ENCODE measurements around the gene TSSK6. TPM values are rescaled to one million over a fixed set of nuclear protein-coding genes. Genes with fewer than 3 reads are reported as not detected.
A peak's percentile ranks its signal among the peaks of the same experiment; 100 is the strongest.

Gene TSSK6
- total and polyA plus RNA-seq, 2 experiments from 2014 or later = 0.60 to 11.9 TPM

DNA sequence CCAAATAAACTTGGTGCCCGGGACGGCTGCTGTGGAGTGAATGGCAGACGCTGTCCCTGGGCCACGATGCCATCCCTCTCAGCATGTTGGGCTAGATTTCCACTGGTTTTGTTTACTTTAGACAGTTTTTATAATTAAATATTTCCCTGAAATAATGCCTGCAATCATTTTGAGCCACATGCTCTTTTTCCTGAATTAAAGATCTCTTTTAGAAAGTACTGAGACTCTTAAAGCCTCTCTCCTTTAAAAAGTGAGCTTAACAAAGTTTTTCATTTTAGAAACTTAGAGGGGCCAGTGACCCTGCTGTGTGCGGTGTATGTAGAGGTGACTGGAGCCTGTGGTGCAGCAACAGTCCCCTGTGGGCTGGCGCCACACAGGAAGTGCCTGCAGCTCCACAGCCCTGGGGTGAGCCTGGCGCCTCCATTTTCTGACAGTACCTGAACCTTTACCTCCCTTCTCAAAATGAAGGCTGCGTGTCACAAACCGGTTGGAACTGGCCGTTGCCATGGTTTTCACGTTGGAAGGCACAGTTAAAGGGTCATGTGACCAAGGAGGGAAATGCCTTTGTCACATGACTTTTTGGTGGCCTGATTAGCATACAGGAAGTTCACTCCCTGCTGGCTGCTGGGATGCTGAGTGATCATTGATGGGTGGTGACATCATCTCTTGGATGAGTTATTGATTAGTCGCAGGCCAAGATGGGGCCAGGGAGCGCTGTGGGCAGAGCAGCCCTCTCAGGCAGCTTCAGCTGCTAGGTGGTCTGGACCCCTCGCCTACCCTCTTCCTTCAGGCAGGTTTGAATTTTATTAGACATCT lies 26.3 kb downstream of the TSSK6 start:
- Histone ChIP-seq H3K4me1 (ENCODE audit: low read depth) (peaks cover 28% of the 10 kb centered on the region), H3K27me3 (no peaks in the 10 kb centered on the region), H3K4me3 (no peak overlapping the region), H3K27ac (peak overlapping the region; percentile 91), H3K9me3 (ENCODE audit: low read depth) (no peaks in the 10 kb centered on the region), H3K36me3 (peaks cover 4% of the 10 kb centered on the region)
- TF ChIP-seq, protein P1, sequence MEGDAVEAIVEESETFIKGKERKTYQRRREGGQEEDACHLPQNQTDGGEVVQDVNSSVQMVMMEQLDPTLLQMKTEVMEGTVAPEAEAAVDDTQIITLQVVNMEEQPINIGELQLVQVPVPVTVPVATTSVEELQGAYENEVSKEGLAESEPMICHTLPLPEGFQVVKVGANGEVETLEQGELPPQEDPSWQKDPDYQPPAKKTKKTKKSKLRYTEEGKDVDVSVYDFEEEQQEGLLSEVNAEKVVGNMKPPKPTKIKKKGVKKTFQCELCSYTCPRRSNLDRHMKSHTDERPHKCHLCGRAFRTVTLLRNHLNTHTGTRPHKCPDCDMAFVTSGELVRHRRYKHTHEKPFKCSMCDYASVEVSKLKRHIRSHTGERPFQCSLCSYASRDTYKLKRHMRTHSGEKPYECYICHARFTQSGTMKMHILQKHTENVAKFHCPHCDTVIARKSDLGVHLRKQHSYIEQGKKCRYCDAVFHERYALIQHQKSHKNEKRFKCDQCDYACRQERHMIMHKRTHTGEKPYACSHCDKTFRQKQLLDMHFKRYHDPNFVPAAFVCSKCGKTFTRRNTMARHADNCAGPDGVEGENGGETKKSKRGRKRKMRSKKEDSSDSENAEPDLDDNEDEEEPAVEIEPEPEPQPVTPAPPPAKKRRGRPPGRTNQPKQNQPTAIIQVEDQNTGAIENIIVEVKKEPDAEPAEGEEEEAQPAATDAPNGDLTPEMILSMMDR (IDR thresholded peaks at IDR 0.05; ENCODE audit: low read depth, low read length) = no peak
- DNase-seq (ENCODE audit: low read depth in 1 of 2, low spot score in 1 of 2) = peak; percentile 33 to 96

DNA sequence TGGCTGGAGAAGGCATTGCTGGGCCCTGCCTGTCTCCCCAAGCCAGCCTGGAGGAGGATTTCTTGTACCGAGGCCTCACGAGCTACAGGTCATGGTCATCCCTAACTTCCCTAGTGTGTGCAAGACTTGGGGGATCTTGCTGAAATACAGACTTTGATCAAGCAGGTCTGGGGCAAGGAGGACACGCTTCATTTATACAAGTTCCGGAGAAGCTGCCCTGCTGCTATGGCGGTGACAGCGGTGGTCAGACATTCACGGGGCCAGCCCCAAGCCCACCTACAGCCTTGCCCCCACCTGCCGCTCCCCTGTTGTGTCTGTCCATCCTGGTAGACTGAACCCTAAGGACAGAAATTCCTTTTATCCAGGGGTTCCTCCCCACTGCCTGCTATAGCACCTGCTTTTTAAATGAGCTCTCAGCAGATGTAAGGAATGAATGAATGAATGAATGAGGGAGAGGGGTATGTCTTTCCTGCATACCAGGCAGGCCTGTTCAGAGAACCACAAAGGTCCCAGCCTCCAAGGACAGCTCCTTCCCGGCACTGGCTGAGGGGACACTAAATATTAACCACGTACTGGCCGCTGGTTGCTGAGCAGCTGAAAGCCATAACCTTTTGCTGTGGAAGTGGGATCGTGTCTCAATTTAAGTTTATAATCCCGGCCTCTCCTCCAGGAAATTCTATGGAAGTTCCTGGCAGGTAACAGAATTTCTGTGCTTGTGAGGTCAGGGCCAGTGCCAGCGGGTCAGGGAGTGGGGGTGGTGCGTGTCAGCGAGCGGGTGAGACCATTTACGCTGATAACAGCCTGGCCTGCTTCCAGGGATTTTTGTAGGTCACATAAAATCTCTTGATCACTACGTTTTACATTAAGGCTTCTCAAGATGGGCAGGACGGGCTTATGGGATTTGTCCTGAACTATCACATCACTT lies 27.1 kb downstream of the TSSK6 start:
- H3K27ac ChIP-seq = peak overlapping the region; percentile 91
- TF ChIP-seq, protein P1 (IDR thresholded peaks at IDR 0.05; ENCODE audit: low read depth, low read length) = no peak
- H3K36me3 ChIP-seq = no peaks in the 10 kb centered on the region
- H3K9me3 ChIP-seq (ENCODE audit: low read depth) = no peaks in the 10 kb centered on the region
- DNase-seq (ENCODE audit: low read depth in 1 of 2, low spot score in 1 of 2) = peak; percentile 42 to 45
- no peak overlapping the region for H3K4me3 ChIP-seq
- H3K4me1 ChIP-seq (ENCODE audit: low read depth) = peaks cover 29% of the 10 kb centered on the region
- H3K27me3 ChIP-seq = no peaks in the 10 kb centered on the region

DNA sequence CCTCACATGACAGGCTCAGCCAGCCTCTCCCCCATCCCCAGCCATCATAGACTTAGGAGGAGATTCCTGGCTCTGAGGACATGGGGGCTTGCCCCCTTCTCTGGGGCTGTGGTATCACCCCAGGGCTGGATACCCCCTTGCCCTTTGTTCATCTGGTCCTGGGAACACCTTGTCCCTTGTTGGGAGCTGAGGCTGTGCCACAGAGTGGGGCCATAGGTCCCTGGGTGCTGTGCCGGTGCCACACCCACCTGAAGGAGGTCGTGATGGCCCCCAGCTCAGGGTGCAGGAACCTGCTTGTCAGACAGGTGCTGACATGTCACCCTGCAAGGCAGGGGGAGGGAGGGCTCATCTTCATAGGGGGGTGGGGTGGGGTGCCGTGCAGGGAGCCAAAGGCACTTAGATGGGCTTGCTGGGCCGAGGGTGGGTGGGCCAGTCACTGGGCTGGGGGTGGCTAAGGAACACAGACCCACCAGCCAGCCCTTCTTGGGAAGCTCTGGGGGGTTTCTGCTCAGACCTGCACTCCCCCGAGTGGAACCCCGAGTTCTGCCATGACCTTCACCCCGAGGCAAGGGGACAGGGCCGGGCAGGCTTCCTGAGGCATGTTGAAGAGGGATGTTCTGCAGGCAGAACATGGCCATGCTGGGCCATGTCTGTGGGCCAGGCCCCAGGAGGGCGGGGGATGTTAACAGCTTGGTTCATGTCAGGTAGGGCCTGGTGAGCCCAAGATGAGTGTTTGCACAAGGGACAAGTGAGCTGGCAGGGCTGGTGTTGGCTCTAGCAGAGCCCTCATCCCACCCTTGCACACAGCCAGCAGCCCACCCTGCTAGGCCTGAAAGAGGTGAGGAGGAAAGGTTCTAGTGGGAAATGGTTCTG lies 28.0 kb downstream of the TSSK6 start:
- H3K27ac ChIP-seq = peak overlapping the region; percentile 91
- DNase-seq (ENCODE audit: low read depth in 1 of 2, low spot score in 1 of 2) = no peak
- no peak overlapping the region for H3K4me3 ChIP-seq
- H3K27me3 ChIP-seq = no peaks in the 10 kb centered on the region
- no peaks in the 10 kb centered on the region for H3K9me3 ChIP-seq (ENCODE audit: low read depth)
- peaks cover 37% of the 10 kb centered on the region for H3K4me1 ChIP-seq (ENCODE audit: low read depth)
- TF ChIP-seq, protein P1 (IDR thresholded peaks at IDR 0.05; ENCODE audit: low read depth, low read length) = no peak
- no peaks in the 10 kb centered on the region for H3K36me3 ChIP-seq

DNA sequence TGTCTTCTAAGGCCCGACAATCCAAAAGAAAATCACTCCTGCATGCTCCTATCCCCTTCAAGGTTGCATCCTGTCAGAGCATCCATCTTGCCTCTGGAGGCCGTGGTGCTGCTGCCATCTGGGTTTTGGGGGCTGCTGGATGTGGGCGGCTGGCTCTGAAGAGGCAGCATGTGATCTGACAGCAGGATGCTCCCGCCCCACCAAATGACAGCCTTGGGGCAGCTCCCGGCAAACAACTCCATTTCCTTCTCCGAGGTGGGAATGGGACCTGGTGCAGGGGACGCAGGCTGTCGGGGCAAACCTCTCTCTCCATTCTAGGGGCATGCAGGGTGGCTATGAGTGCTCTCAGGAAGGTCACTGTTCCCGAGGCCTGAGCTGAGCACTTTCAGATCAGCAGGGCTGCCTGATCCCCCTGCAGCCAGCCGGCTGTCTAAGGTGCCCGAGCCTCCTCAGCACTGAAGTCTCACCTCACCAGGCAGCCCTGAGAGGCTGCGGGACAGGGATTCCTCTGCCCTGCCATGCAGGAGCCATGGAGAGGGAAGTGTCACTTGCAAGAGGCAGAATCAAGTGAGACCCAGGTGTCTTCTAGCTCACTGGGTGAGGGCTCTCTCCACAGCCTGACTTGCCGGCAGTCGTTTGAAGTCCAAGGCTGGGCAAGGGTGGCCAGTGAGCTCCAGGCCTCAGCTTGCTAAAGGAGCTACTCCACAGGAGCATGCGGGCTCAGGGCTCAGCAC lies 28.8 kb downstream of the TSSK6 start:
- Histone ChIP-seq H3K27ac (peak overlapping the region; percentile 91), H3K27me3 (no peaks in the 10 kb centered on the region), H3K36me3 (no peaks in the 10 kb centered on the region), H3K4me1 (ENCODE audit: low read depth) (peaks cover 37% of the 10 kb centered on the region), H3K4me3 (no peak overlapping the region), H3K9me3 (ENCODE audit: low read depth) (no peaks in the 10 kb centered on the region)
- TF ChIP-seq, protein P1 (IDR thresholded peaks at IDR 0.05; ENCODE audit: low read depth, low read length) = no peak
- DNase-seq (ENCODE audit: low read depth in 1 of 2, low spot score in 1 of 2) = no peak
